CD4-positive, alpha-beta T cell treated with Interleukin-15 for 4 hours (primary cell): ENCODE measurements around the gene SLCO3A1.

ENCODE experiments used
- DNase-seq: peaks from one replicate; pipeline ENCODE4 v3.0.0-alpha.2; 2020; ENCODE audit warnings: low spot score

Gene SLCO3A1

GRCh38 chr15:91882858-91883586 is 29.5 kb downstream of the SLCO3A1 start:
- DNase-seq = no peak

GRCh38 chr15:91884606-91885005 is 31.1 kb downstream of the SLCO3A1 start:
- DNase-seq = no peak

GRCh38 chr15:91885054-91885453 is 31.5 kb downstream of the SLCO3A1 start:
- no peak for DNase-seq

- no peak for DNase-seq
Observed at GRCh38 chr15:91885714-91886270, 32.3 kb downstream of the SLCO3A1 start.

- no peak for DNase-seq
Observed at GRCh38 chr15:91886878-91887277, 33.4 kb downstream of the SLCO3A1 start.

- DNase-seq = no peak
Observed at GRCh38 chr15:91887321-91887720, 33.8 kb downstream of the SLCO3A1 start.

GRCh38 chr15:91887921-91888373 is 34.4 kb downstream of the SLCO3A1 start:
- DNase-seq = no peak

GRCh38 chr15:91889111-91889815 is 35.8 kb downstream of the SLCO3A1 start:
- no peak for DNase-seq

- DNase-seq = no peak
Observed at GRCh38 chr15:91890614-91891013, 37.1 kb downstream of the SLCO3A1 start.

- no peak for DNase-seq
Observed at GRCh38 chr15:91891101-91891500, 37.6 kb downstream of the SLCO3A1 start.

- DNase-seq = no peak
Observed at GRCh38 chr15:91891788-91892345, 38.4 kb downstream of the SLCO3A1 start.

GRCh38 chr15:91892436-91892835 is 38.9 kb downstream of the SLCO3A1 start:
- DNase-seq = no peak

GRCh38 chr15:91894606-91895005 is 41.1 kb downstream of the SLCO3A1 start:
- no peak for DNase-seq

- DNase-seq = no peak
Observed at GRCh38 chr15:91895051-91895450, 41.5 kb downstream of the SLCO3A1 start.

GRCh38 chr15:91896341-91897055 is 43.0 kb downstream of the SLCO3A1 start:
- DNase-seq = no peak

GRCh38 chr15:91897585-91898372 is 44.3 kb downstream of the SLCO3A1 start:
- DNase-seq = no peak

GRCh38 chr15:91898843-91899242 is 45.3 kb downstream of the SLCO3A1 start:
- no peak for DNase-seq

GRCh38 chr15:91904942-91905341 is 51.4 kb downstream of the SLCO3A1 start:
- DNase-seq = no peak

- no peak for DNase-seq
Observed at GRCh38 chr15:91908391-91908790, 54.9 kb downstream of the SLCO3A1 start.

- no peak for DNase-seq
Observed at GRCh38 chr15:91909111-91909510, 55.6 kb downstream of the SLCO3A1 start.

- no peak for DNase-seq
Observed at GRCh38 chr15:91909574-91909973, 56.1 kb downstream of the SLCO3A1 start.
